A549 (cell line): ENCODE data around the gene CTSF. TPM values are rescaled to one million over a fixed set of nuclear protein-coding genes. Genes with fewer than 3 reads are reported as not detected.
"Not testable (repeated sequence)": the region's sequence is repeated elsewhere in the genome, so short reads cannot be mapped to it uniquely, and the experiment has no call there.

Experiments used
- ATAC-seq, 2 experiments: fragments of 200-7000 bp in 1 of 2; fragments of >200 bp in 1 of 2; cut with Nextera tagmentation in 1 of 2; cut with Tn5 transposase in 1 of 2; 3 replicates each; pipeline versions ENCODE4 v1.8.0 to v1.9.1; 2018 to 2020; ENCODE audit warnings: mild to moderate bottlenecking in 1 of 2, moderate library complexity in 1 of 2
- CTCF ChIA-PET: fragments of 300-600 bp; sonication (Branson Sonifier 250); formaldehyde crosslinking; extraction: SDS; loops from one replicate; lab custom pipeline; 2021; ENCODE audit warnings: antibody characterized with exemption, inconsistent platforms; lab: Yijun Ruan, JAX
- POLR2A ChIA-PET: fragments of 350-600 bp; formaldehyde crosslinking; extraction: SDS; loops from one replicate; lab custom pipeline; 2021; ENCODE audit warnings: antibody characterized with exemption, inconsistent platforms; lab: Yijun Ruan, JAX
- DNase-seq, 2 experiments: peaks; one replicate each; pipeline versions ENCODE4 v3.0.0 to v3.0.0-alpha.2; 2011 to 2016; ENCODE audit warnings: low read depth in 1 of 2, low spot score in 1 of 2
- FAIRE-seq: peaks from 2 replicates; lab custom pipeline; 2011; peaks lifted over from hg19 to GRCh38; lab: Jason Lieb, UNC
- H3K27ac ChIP-seq, 2 experiments: fragments of >200 bp; sonication (Bioruptor Twin); formaldehyde crosslinking; 3 replicates each; pipeline ENCODE4 v1.5.1; 2016 to 2017
- H3K4me1 ChIP-seq: fragments of >200 bp; sonication (Bioruptor Twin); formaldehyde crosslinking; 3 replicates; pipeline ENCODE4 v1.6.1; 2016
- H3K4me2 ChIP-seq: fragments of >200 bp; sonication (Bioruptor Twin); formaldehyde crosslinking; 3 replicates; pipeline ENCODE4 v1.6.1; 2016
- H3K4me3 ChIP-seq: fragments of >200 bp; sonication (Bioruptor Twin); formaldehyde crosslinking; 3 replicates; pipeline ENCODE4 v1.5.1; 2016
- H3K9me3 ChIP-seq: fragments of >200 bp; sonication (Bioruptor Twin); formaldehyde crosslinking; 3 replicates; pipeline ENCODE4 v1.6.1; 2016
- BHLHE40 ChIP-seq: IDR thresholded peaks from 2 replicates; pipeline ENCODE4 v1.6.1; 2012; ENCODE audit warnings: low read depth, low read length, inconsistent platforms
- CBX2 ChIP-seq: fragments of 200-600 bp; sonication (generic); IDR thresholded peaks from 2 replicates; pipeline ENCODE4 v1.6.1; 2016; ENCODE audit warnings: low read depth, mild to moderate bottlenecking, borderline replicate concordance
- CHD2 ChIP-seq: fragments of 150-350 bp; IDR thresholded peaks from 2 replicates; pipeline ENCODE4 v1.6.1; 2014; ENCODE audit warnings: low read length; ENCODE audit not compliant: partially characterized antibody
- FOSB ChIP-seq: fragments of 250-450 bp; sonication (Bioruptor Pico); IDR thresholded peaks from 2 replicates; pipeline ENCODE4 v1.5.0; 2020; ENCODE audit warnings: mild to moderate bottlenecking, moderate library complexity
- FOSL2 ChIP-seq, 2 experiments: fragments of 450-650 bp in 1 of 2; fragments of >200 bp in 1 of 2; sonication (Bioruptor Twin) in 1 of 2; formaldehyde crosslinking; IDR thresholded peaks; 2 replicates each; pipeline versions ENCODE4 v1.5.0 to v1.6.1; 2016 to 2020; ENCODE audit warnings: mild to moderate bottlenecking in 1 of 2, moderate library complexity in 1 of 2
- HOXB5 ChIP-seq: fragments of 250-450 bp; sonication (Bioruptor Pico); IDR thresholded peaks from 2 replicates; pipeline ENCODE4 v1.5.0; 2020; ENCODE audit warnings: mild to moderate bottlenecking, moderate library complexity
- JUN ChIP-seq, 2 experiments: fragments of >200 bp; sonication (Bioruptor Twin); formaldehyde crosslinking; IDR thresholded peaks; 2 replicates in 1 of 2; 3 replicates in 1 of 2; pipeline ENCODE4 v1.6.1; 2016 to 2017
- KDM1A ChIP-seq: fragments of 200-600 bp; sonication (generic); IDR thresholded peaks from 2 replicates; pipeline ENCODE4 v1.6.1; 2016; ENCODE audit warnings: low read depth, mild to moderate bottlenecking
- MYC ChIP-seq: IDR thresholded peaks from 2 replicates; pipeline ENCODE4 v1.6.1; 2012; ENCODE audit warnings: mild to moderate bottlenecking, inconsistent platforms, low read length, improper control_type of control experiment, borderline replicate concordance
- NPAS2 ChIP-seq: fragments of 250-450 bp; sonication (Bioruptor Pico); IDR thresholded peaks from 2 replicates; pipeline ENCODE4 v1.8.0; 2022; ENCODE audit warnings: mild to moderate bottlenecking, moderate library complexity, borderline replicate concordance
- NR3C1 ChIP-seq: fragments of >200 bp; sonication (Bioruptor Twin); formaldehyde crosslinking; IDR thresholded peaks from 3 replicates; pipeline ENCODE4 v1.6.1; 2017
- PHF8 ChIP-seq: fragments of 200-600 bp; sonication (generic); IDR thresholded peaks from 2 replicates; pipeline ENCODE4 v1.6.1; 2016; ENCODE audit warnings: low read depth, mild to moderate bottlenecking, antibody characterized with exemption, moderate library complexity, borderline replicate concordance
- POLR2AphosphoS2 ChIP-seq: conservative IDR thresholded peaks from 2 replicates; pipeline ENCODE4 v1.6.1; 2012; ENCODE audit warnings: low read length, improper control_type of control experiment, inconsistent platforms
- RAD21 ChIP-seq, 2 experiments: fragments of >200 bp in 1 of 2; sonication (Bioruptor Twin) in 1 of 2; formaldehyde crosslinking in 1 of 2; IDR thresholded peaks in 1 of 2; conservative IDR thresholded peaks in 1 of 2; 2 replicates in 1 of 2; 3 replicates in 1 of 2; pipeline ENCODE4 v1.6.1; 2012 to 2018; ENCODE audit warnings: inconsistent platforms in 1 of 2
- RARB ChIP-seq: fragments of 250-450 bp; sonication (Bioruptor Pico); IDR thresholded peaks from 2 replicates; pipeline ENCODE4 v1.8.0; 2021; ENCODE audit warnings: mild to moderate bottlenecking, moderate library complexity
- RCOR1 ChIP-seq: fragments of 150-350 bp; IDR thresholded peaks from 2 replicates; pipeline ENCODE4 v1.6.1; 2014; ENCODE audit warnings: antibody characterized with exemption, low read length, low read depth
- TP53 ChIP-seq: fragments of 250-450 bp; sonication (Bioruptor Pico); IDR thresholded peaks from 2 replicates; pipeline ENCODE4 v1.5.0; 2021; ENCODE audit warnings: mild to moderate bottlenecking, moderate library complexity
- ZC3H11A ChIP-seq: fragments of 450-650 bp; IDR thresholded peaks from 2 replicates; pipeline ENCODE4 v1.6.1; 2014; ENCODE audit warnings: antibody characterized with exemption, mild to moderate bottlenecking
- ZFP36 ChIP-seq: fragments of 450-650 bp; IDR thresholded peaks from 2 replicates; pipeline ENCODE4 v1.6.1; 2014; ENCODE audit warnings: borderline replicate concordance; ENCODE audit not compliant: partially characterized antibody
- WGBS: methylation state at CpG from one replicate; pipeline ENCODE4 v1.1.6; 2017; ENCODE audit errors: missing lambda C conversion rate; 5-methylcytosine and 5-hydroxymethylcytosine counted together
- polyA plus RNA-seq, 4 experiments: library from polyadenylated mRNA; depleted of rRNA in 3 of 4; stranded (reverse); fragments of >200 nt; fragmentation: RNase III in 1 of 4; extraction: RNeasy Plus Mini Kit Qiagen cat#74134 plus additional on column Dnase treatment in 1 of 4; gene quantifications; 2 replicates in 3 of 4; 3 replicates in 1 of 4; pipeline ENCODE4 v1.2.3, GENCODE V29; 2011 to 2017
- TF ChIP-seq, protein P1 (sequence below): IDR thresholded peaks from 2 replicates; pipeline ENCODE4 v1.6.1; 2012
- TF ChIP-seq, protein P2 (sequence below): fragments of 150-350 bp; IDR thresholded peaks from 2 replicates; pipeline ENCODE4 v1.6.1; 2014; ENCODE audit warnings: low read depth, mild to moderate bottlenecking, low read length
- TF ChIP-seq, protein P3 (sequence below): fragments of >200 bp; sonication (Bioruptor Twin); formaldehyde crosslinking; IDR thresholded peaks from 3 replicates; pipeline ENCODE4 v1.5.1; 2016

Gene CTSF
- polyA plus RNA-seq, 2 of the 4 experiments (the other 2 are of a cell fraction): 19.2 to 29.8 TPM

DNA sequence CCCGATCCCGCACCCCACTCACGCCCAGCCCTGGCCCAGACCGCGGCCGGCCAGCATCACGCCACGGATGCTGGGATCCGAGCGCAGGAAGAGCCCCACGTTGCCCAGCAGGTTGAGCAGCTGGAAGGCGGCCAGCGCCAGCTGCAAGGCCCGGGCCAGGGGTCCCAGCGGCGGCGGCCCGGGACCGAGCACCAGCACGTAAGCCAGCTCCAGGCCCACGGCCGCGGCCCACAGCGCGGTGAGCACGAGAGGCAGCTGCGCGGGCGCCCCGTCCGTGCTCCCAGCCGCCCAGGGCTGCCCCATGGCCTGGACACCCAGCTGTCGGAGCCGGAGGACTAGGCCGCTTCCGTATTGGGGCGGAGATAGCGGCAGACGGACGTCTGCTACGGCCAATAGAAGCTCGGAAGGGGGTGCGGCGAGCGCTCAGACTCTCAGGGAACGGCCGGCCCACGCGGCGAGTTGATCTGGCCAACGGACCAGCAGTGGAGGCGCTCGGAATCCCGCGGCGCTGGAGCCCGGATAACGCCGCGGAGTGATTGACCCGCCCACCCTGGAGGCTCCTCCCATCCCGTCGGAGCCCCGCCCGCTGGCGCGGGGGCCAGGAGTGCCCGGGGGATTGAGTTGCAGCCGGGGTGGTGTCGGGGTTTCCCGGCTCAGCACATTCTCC is 22.6 kb downstream of the CTSF start, which contains the start of gene ZDHHC24 (continued):
- TF ChIP-seq POLR2AphosphoS2 (no peak), FOSB (no peak), JUN (IDR thresholded peaks at IDR 0.05) (peak; percentile 48 to 69; a peak in 3 of 5 replicates)
- TF ChIP-seq, protein P1, sequence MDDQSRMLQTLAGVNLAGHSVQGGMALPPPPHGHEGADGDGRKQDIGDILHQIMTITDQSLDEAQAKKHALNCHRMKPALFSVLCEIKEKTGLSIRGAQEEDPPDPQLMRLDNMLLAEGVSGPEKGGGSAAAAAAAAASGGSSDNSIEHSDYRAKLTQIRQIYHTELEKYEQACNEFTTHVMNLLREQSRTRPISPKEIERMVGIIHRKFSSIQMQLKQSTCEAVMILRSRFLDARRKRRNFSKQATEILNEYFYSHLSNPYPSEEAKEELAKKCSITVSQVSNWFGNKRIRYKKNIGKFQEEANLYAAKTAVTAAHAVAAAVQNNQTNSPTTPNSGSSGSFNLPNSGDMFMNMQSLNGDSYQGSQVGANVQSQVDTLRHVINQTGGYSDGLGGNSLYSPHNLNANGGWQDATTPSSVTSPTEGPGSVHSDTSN: peak; percentile 93

DNA sequence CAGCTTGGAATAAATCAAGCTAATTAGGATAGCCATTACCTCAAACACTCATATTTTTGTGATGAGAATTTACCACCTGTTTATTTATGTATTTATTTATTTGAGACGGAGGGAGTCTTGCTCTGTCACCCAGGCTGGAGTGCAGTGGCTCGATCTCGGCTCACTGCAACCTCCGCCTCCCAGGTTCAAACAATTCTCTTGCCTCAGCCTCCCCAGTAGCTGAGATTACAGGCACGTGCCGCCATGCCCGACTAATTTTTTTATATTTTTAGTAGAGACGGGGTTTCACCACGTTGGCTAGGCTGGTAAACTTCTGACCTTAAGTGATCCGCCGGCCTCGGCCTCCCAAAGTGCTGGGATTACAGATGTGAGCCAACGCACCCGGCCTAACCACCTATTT is 23.5 kb downstream of the CTSF start:
- ATAC-seq, DNase-seq, FAIRE-seq, H3K9me3 ChIP-seq: not testable (repeated sequence)
- CTCF ChIA-PET: interaction anchor here (1.0 to 1.8 kb wide), 4 partner anchors 8 to 106 kb away, joined by 3 to 6 read pairs (median 4); partner anchors contain the start of gene MRPL11
- POLR2A ChIA-PET: interaction anchor here (0.7 to 2.0 kb wide), 8 partner anchors 10 to 298 kb away, joined by 3 to 13 read pairs (median 10); partner anchors contain the start of genes CTSF, DPP3, RBM14 and RBM4
- 74% methylated on average over 14 of the region's 14 CpGs for WGBS
- Histone ChIP-seq H3K27ac (peak overlapping the region; percentile 85 to 96; a peak in 5 of 6 replicates), H3K4me1 (peaks cover 17% of the 10 kb centered on the region), H3K4me3 (peak overlapping the region; percentile 85), H3K4me2 (peak overlapping the region; percentile 90)

DNA sequence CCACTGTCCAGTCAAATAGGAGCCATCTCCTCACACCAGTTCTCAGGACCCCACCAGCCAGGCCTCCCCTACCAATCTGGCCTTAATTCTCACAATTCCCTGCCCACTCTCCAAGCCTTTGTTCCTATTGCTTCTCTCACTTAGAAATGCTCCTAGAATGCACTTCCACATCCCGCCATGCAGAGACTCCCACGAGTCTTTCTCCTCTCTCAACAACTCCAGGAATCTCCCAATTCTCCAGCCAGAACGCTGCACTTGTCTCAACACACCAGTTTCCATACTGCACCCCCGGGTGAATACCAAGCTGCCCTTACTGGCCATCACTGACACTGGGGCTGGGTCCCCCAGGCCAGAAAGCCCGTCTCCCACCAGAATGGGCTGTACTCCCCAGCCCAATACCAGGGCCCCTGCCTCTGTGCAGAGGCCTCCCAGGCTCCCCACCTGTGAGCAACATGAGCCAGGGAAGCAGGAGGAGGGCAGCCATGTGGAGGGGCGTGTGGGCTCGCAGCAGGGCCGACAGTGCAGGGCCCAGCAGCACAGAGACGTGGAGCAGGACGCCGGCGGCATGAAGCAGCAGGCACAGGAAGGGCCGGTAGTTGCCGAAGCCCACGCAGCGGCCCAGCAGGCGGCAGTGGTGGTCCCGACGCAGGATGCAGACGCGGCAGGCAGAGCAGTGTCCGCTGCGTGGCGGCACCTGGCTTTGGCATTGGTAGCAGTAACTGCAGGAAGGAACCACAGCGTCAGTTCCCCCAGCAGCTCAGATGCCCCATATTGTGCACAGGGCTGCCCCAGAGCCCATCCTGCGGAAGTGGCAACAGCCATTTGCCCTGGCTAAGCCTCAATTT is 24.9 kb downstream of the CTSF start:
- ChIA-PET CTCF (interaction anchor here (1.3 to 1.8 kb wide), 3 partner anchors 14 to 135 kb away, joined by 4 to 5 read pairs (median 5); no protein-coding TSS in a partner anchor), POLR2A (interaction anchor here (1.5 kb wide), 1 partner anchor 11 kb away, joined by 3 read pairs; no protein-coding TSS in a partner anchor)
- Histone ChIP-seq H3K27ac (no peak overlapping the region), H3K9me3 (no peaks in the 10 kb centered on the region), H3K4me3 (no peak overlapping the region), H3K4me2 (no peak overlapping the region), H3K4me1 (peaks cover 17% of the 10 kb centered on the region)
- 90% methylated on average over 17 of the region's 26 CpGs for WGBS
- FAIRE-seq (no peak), DNase-seq (no peak), ATAC-seq (no peak)
- TF ChIP-seq RCOR1 (no peak), CHD2 (no peak), CBX2 (no peak), BHLHE40 (no peak), MYC (no peak), FOSL2 (IDR thresholded peaks at IDR 0.05) (no peak), FOSL2 (CRISPR knock-in tag; IDR thresholded peaks at IDR 0.05) (no peak), HOXB5 (no peak), RARB (no peak), ZC3H11A (no peak), NPAS2 (CRISPR knock-in tag) (no peak), PHF8 (no peak), ZFP36 (no peak), KDM1A (no peak), NR3C1 (no peak), RAD21 (conservative IDR thresholded peaks at IDR 0.05 in 1 of 2, IDR thresholded peaks at IDR 0.05 in 1 of 2) (no peak), TP53 (CRISPR knock-in tag) (no peak)
- TF ChIP-seq, protein P2, sequence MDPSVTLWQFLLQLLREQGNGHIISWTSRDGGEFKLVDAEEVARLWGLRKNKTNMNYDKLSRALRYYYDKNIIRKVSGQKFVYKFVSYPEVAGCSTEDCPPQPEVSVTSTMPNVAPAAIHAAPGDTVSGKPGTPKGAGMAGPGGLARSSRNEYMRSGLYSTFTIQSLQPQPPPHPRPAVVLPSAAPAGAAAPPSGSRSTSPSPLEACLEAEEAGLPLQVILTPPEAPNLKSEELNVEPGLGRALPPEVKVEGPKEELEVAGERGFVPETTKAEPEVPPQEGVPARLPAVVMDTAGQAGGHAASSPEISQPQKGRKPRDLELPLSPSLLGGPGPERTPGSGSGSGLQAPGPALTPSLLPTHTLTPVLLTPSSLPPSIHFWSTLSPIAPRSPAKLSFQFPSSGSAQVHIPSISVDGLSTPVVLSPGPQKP: no peak
- TF ChIP-seq, protein P3, sequence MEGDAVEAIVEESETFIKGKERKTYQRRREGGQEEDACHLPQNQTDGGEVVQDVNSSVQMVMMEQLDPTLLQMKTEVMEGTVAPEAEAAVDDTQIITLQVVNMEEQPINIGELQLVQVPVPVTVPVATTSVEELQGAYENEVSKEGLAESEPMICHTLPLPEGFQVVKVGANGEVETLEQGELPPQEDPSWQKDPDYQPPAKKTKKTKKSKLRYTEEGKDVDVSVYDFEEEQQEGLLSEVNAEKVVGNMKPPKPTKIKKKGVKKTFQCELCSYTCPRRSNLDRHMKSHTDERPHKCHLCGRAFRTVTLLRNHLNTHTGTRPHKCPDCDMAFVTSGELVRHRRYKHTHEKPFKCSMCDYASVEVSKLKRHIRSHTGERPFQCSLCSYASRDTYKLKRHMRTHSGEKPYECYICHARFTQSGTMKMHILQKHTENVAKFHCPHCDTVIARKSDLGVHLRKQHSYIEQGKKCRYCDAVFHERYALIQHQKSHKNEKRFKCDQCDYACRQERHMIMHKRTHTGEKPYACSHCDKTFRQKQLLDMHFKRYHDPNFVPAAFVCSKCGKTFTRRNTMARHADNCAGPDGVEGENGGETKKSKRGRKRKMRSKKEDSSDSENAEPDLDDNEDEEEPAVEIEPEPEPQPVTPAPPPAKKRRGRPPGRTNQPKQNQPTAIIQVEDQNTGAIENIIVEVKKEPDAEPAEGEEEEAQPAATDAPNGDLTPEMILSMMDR: no peak
